NCI-H526 treated with DMSO at 0.1 percent for 48 hours (cell line): ENCODE results near the gene HOXC12.

Experiments
- DNase-seq: peaks from one replicate; lab custom pipeline; 2025; lab: John Stamatoyannopoulos, UW

The HOXC12 gene

DNA sequence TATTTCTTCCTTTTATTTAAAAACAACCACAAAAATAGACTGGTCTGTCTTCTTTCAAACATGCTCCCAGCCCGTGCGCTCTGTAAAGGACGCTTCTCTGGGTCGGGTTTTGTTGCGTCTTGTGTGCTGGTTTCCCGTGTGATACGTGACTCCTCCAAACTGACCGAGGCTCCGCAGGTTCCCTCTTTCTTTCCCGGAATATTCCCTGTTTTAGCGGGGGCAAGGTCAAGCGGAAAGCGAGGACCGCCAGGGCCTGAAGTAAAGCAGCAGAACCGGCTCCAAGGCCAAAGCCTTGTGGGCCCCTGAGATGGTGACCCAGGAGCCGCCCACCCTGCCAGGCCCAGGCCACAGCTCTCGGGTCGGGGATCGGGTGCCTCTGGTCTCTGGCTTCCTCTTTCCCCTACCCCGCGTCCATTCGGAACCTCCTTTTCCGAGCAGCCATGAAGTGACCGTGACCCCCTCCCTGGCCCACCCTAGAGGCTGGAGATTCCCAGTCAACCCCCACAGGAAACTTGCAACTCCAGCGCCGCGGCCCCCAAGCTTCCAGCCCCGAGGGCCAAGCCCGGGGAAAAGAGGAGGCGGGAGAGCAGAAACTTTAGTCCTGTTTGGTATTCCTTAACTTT lies 29.4 kb downstream of the HOXC12 start:
- no peak for DNase-seq

DNA sequence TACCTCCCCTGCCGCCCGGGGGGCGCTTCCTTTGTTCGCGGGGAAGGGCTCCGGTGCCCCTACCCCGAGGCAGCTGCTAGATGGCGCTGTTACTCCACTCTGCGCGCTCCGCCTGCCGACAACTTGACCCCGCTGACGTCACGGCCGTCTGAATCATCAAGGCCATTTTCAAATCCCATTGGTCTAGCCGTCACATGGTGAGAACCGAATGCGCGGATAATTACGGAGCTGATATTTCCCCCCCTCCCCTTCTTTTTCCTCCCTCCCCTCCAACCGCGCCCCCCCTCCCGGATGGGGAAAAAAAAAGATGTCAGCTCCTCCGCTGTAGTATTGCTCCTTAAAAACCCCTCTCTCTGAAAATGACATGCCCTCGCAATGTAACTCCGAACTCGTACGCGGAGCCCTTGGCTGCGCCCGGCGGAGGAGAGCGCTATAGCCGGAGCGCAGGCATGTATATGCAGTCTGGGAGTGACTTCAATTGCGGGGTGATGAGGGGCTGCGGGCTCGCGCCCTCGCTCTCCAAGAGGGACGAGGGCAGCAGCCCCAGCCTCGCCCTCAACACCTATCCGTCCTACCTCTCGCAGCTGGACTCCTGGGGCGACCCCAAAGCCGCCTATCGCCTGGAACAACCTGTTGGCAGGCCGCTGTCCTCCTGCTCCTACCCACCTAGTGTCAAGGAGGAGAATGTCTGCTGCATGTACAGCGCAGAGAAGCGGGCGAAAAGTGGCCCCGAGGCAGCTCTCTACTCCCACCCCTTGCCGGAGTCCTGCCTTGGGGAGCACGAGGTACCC lies 30.4 kb downstream of the HOXC12 start, which contains the start of gene HOXC10:
TSS of gene HOXC10 (plus strand) at position 246 of the 791 bp plus-strand sequence. CDS start at position 360, 114 bp downstream.
- DNase-seq, result no peak

DNA sequence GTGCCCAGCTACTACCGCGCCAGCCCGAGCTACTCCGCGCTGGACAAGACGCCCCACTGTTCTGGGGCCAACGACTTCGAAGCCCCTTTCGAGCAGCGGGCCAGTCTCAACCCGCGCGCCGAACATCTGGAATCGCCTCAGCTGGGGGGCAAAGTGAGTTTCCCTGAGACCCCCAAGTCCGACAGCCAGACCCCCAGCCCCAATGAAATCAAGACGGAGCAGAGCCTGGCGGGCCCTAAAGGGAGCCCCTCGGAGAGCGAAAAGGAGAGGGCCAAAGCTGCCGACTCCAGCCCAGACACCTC lies 30.9 kb downstream of the HOXC12 start:
- no peak for DNase-seq

DNA sequence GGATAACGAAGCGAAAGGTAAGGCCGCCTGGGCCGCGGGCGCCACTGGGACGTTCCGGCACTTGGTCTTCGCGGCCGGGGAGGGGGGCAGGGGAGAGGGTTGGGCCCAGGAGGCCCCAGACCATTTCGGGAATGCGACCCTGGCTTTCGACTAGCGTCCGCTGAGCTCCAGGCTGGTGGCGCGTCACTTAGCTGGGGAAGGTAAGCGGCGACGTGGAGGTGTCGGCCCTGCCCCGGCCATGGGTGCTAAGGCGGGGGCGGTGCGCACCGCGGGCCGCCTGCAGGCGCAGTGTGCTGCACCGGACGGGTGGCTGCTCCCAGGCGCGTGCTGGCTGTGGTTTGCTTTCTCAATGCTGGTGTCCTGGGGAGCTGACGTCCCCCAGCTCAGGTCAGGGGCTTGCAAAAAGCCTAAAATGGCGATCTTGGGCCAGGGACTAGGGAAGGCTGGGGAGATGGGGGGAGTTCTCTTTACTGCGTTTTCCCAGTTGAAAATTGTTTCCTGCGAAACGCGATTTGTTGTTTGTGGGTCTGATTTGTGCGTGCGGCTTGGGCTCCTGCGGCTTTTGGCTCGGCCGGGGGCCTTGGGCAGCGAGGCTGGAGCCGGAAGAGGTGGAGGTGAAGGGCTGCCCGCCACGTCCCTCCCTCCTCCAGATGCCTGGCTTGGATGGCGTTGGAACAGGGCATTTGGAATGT lies 31.4 kb downstream of the HOXC12 start:
- DNase-seq, result no peak

DNA sequence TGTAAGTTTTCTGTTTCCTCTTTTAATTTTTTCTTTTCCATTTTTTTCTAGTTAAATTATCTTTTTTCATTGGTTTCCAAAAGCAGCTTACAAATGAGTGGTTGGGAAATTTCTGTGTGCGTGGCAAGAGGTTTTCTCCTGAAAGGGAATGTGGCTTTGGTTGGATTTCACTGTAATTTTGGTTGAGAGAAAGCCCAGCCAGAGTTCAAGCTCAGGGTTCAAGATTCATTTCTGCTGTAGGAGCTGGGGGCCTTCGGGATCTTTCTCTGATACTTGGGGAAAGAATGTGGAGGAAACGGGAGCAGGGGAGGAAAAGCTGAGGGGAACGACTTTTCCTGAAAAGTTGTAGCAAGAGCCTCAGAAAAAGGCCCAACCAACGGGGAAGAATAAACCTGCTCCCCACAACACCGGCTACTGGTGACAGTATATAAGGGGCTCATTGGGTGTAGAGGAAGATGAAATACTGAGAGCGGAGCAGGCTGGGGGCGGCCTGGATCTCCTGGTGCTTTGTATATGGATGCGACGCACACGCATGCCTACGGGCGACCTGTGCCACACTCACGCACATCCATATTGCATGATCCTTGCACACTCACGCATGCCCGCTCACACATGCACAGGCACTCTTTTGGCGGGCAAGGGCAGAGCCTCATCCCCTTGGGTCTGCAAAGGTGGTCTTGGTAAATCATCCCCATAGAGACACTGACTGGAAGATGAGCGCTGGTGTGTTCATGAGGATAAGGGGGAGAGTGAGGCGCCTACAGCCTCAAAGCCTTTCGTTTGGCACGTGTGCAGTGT lies 32.2 kb downstream of the HOXC12 start:
- no peak for DNase-seq

DNA sequence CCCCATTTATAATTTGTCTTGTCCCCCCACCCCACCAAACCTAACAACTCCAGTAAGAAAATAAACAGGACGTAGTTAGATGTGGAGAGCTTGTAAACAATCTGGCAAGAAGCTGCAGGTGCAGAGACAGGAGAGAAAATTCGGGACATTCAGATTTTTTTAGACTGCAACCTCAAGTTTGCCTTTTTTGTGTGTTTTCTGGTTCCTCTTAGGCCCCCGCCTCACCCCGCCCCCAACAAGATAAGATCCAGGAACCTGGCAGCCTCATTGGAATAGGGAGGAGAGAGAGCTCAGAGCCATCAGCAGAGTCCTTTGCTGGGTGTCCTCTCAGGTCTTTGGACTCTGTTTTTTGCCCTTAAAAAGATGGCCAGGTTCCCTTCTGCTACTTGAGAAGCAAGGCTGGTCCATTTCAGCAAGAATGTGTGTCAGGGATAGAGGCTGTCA lies 33.1 kb downstream of the HOXC12 start:
- no peak for DNase-seq

DNA sequence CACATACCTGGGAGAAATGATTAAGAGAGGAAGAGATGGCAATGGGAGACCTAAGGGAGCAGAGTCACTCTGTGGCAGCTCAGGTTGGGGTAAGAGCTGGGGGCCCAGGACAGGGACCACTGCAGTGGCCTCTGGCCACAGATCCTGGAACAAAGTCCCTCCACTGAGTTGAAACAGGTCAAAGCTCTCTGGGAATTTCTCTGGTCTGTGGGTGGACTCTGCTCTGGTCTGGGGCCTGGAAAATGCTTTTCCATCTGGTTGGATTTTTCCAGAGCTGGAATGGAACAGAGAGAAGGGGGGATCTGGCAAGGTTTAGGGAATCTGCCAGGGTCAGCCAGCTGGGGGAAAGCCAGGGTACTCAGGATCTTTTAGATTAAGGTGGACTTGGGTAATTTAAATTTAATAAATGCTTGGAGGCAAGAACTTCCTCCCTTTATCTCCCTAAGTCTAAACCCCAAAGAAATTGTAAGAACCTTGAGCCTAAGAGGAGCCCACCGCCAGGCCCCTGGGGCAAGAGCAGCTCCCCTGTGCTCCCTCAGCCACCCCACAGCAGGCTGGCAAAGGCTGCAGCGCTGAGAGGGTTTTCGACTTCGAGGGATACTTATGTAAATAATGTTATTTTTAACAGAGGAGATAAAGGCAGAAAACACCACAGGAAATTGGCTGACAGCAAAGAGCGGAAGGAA lies 34.0 kb downstream of the HOXC12 start:
- no peak for DNase-seq

DNA sequence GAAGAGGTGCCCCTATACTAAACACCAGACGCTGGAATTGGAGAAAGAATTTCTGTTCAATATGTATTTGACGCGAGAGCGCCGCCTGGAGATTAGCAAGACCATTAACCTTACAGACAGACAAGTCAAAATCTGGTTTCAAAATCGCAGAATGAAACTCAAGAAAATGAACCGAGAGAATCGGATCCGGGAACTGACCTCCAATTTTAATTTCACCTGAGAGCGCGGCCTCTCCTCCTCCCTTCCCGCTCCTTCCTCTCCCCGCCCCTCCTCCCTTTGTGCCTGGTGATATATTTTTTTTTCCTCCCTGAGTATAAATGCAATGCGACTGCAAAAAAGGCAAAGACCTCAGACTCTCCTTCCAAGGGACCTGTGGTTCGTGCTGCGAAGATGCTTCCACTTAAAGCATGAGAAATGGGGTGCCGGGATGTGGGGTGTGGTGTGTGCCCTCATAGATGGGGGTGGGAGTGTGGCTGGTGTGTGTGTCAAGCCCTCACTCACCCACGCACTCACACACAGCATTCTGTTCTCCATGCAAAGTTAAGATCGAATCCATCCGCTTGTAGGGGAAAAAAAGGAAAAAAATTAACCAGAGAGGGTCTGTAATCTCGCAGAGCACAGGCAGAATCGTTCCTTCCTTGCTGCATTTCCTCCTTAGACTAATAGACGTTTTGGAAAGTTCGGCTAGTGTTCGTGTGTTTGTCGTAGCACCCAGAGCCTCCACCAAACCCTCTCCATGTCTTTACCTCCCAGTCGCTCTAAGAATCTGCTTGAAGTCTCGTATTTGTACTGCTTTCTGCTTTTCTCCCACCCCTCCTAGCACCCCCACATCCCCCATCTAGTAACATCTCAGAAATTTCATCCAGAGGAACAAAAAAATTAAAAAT lies 34.8 kb downstream of the HOXC12 start:
- no peak for DNase-seq

DNA sequence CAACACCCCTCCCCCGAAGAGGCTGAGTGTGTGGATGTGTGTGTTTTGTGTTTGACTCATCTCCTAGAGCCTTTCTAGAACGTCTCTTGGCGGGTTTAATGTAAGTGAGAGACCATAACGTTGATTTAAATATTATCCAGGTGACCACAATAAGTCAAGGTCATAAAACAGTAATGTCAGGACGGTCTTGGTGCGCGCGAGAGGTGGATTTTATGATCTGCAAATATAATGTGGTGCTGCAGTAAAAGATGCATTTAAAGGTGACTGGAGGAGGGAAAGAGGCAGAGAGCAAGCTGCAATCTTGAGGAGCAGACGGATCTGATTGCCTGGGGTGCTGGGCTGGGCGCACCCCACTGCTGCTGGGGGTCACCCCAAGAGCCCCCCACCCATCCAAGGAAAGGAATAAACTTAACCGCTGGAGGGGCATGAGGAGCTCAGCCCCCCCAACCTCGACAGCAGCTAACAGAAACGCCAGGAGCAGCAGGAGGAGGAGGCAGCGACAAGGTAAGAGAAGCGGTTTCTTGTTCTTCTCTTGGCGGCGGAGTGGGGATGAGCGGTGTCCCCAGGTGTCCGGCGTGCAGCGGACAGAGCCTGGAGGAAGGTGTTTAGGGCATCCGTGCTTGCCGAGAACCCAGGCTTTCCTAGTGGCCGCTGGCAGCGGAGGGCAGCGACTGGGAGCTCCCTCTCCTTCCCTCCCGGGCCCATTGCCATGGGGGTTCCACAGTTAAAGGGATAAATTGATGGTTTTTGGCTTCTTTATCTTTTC lies 35.8 kb downstream of the HOXC12 start:
- no peak for DNase-seq

DNA sequence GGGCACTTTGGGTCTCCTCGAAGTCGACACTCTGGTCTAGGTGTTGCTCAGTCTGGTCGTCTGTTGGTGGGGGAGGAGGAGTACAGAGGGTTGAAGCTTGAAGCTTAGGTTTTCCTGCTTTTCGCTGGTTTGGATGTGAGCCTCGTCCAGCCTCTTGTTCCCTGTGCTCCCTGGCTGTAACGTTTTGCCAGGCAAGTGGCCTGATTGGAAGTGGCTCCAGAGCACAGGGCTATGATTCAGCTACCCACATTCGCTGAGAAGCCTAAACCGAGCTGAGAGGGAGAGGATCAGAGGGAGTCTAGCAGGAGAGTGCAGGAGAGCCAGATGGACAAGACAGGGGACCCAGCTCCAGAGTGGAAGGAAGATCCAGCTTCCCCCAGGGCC lies 36.4 kb downstream of the HOXC12 start:
- DNase-seq, result no peak

DNA sequence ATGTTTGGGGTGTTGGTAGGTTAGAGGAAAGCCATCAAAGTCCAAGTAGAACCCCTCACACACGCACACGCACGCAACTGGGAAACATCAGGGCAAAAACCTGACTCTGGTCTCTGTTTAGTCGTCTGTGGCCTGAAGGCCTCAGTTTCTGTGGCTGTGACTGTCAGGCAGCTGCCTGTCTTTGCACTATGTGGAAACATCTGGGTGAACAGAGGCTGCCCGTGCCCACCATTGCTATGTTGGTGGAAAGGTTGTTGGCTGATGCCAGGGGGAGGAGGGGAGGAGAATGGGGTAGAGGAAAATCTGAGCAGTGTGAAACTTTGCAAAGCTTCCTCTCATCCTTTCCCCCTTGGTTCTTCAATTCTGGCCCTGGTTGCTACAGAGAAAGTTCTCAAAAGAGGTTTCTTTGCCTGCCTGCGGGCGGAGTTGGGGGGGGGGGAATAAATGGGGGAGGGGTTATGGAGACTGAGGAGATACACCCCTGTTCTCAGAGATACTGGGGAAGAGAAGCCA lies 37.7 kb downstream of the HOXC12 start:
- no peak for DNase-seq

DNA sequence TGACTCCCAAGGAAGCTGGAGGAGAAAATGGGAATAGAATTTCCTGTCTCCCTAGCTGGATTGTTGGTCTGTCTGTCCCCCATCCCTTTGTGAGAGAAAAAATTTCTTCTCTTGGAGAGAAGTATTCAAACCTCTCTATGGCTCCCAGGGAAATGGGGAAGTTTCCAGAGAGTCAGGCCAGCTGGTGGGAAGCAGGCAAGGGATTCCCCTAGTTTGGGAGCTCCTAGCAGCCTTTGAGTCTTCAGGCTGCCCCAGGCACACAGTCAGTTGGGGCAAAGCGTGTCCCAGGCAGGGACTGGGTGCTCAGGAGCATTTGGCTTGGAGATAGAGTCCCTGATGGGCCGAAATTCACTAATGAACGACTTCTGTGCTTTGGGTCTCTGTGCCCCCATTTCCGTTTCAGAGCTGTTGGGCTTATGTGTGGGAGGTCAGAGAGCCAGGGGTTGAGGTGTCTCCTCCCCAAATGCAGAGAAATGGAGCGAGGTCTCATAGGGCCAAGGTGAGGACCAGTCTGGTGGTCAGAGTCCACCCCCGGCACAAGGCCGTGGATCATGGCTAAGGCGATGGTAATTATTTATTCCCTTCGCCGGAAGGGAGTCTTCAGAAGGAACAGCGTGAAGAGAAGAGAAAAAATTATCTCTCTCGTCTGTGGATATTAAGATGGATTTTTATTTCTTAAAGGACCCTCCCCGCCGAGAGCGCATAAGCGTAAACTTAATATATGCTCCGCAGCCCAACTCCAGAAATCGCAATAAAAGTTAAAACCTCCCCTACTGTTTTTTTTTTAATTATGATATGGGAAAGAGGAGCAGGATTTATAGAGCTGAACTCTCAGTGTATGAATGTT lies 38.7 kb downstream of the HOXC12 start:
- no peak for DNase-seq

DNA sequence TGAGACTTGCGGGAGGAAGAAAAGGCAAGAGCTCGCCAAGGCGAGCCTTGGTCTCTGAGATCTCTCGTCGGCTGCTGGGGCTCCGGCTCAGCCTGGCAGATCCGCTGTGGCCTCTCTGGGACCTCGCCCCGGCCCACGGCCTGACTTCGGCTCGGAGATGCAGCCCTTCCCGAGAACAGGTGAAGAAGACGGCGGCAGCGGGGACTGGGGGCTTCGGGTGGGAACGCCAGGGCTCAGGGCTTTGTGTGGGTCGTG lies 39.2 kb downstream of the HOXC12 start:
- no peak for DNase-seq

DNA sequence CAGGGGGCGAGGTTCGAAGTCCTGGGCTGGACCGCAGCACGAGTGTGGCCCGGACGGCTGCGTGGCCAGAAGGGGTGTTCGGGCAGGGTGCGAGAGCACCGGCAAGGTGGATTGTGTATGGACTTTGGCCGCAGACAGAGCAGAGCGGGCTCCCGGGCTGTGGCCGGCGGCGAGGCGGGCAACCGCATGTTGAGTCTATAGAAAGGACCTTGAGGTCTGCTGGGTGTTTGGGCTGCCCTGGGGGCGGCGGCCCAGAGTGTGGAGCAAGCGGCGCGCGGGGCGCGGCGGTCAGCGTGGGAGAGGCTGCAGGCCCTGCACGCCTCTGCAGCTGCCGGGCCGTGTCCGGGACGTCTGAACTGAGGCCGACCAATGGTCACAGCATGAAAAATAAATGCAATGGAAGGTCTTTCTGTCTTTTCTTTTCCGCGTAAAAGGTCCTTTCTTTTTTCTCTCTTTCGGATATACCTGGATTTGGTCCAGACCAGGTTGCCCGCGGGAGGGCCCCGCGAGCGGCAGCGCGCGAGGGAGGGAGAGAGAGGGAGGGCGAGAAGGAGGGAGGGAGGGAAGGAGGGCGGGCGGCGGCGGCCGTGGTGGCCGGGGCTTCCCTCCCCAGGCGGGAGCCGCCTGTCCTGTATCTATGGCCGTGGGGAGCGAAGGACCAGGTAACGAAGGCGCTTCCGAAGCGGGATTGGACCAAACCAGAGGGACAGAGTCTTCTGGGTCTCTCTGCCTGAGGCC lies 39.7 kb downstream of the HOXC12 start:
- no peak for DNase-seq

DNA sequence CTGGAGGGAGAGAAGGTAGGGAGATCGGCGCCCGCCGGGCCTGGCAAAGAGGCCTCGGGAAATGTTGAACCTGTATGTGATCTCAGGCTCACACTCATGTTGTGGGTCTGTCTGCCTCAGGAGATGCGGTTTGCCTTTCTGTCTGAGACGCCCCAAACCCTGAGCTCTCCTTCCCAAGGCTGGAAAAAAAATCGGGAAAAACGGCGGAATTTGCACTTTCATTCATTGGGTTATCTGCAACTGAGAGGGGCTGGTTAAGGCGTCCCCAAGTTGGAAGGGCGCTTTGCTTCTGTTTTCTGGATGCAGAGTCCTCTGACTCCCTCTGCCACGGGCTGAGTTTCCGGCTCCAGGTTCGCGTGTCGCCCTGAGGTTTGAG lies 40.3 kb downstream of the HOXC12 start:
- DNase-seq, result no peak

DNA sequence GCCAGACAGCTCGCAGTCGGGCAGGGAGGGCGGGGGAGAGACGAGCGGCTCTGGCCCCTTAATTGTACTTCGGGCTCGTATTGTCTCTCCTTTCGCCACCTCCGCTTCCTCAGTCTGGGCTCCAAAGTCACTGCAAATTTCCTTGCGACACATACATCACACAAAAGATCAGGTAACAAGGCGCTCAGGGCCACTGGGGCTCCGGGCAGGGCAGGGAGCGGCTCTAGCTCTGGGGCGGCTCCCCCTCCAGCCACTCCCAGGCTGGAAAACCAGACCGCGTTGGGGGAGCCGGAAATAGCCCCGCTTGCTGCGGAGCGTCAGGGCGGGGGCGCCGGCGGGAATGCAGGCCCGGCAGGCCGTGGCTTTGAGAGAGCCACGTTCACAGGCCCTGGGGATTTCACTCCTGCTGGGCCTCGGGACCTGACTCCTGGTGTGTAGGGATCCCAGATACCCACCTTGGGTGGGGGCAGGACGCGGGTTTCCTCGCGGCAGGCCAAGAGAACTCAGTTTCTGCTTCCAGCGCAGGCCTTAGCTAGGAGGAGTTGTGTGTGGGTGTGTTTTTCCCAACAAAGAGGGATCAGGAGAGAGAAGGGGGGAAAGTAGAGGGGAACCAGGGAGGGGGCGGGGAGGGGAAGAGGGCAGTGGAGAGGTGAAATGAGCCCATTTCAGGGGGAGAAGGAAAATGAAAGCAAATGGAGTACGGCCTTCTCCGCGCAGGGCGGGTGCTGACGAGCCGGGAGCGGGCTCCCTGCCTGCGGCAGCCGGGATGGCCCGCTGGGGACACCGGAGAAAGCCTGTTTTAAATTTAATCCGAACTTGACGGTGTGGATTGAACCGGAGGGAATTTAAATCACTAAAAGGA lies 40.9 kb downstream of the HOXC12 start:
- DNase-seq, result no peak
